Measurements from ENCODE around the gene LRP6. TPM values are rescaled to one million over a fixed set of nuclear protein-coding genes. Genes with fewer than 3 reads are reported as not detected.

LRP6 gene
- total and polyA plus RNA-seq, 7 donors = 2.9 to 31.5 (median 16.6) TPM

DNA sequence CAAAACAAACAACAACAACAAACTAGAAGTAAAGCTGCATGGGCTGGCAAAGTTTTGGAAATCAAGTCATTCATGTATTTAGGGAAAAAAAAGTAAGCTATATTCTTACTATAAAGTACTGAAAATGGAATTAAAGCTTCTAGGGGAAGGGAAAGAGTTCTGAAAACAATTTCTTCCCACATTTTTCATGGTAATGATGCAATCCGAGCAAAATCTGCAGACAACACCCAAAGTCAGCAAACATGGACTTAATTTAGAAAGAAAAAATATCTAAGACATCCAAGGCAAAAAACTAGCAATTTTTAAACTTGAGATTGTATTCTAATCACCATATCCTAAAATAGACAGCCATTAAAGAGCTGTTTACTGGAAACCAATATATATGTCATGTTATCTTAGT, 86.3 kb downstream of the LRP6 start:
- TF ChIP-seq, protein P1, sequence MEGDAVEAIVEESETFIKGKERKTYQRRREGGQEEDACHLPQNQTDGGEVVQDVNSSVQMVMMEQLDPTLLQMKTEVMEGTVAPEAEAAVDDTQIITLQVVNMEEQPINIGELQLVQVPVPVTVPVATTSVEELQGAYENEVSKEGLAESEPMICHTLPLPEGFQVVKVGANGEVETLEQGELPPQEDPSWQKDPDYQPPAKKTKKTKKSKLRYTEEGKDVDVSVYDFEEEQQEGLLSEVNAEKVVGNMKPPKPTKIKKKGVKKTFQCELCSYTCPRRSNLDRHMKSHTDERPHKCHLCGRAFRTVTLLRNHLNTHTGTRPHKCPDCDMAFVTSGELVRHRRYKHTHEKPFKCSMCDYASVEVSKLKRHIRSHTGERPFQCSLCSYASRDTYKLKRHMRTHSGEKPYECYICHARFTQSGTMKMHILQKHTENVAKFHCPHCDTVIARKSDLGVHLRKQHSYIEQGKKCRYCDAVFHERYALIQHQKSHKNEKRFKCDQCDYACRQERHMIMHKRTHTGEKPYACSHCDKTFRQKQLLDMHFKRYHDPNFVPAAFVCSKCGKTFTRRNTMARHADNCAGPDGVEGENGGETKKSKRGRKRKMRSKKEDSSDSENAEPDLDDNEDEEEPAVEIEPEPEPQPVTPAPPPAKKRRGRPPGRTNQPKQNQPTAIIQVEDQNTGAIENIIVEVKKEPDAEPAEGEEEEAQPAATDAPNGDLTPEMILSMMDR (IDR thresholded peaks at IDR 0.05) = no peak
- intact Hi-C loops (cut with DNase I) = no loop called here
- H3K4me1 ChIP-seq = peaks cover 10% of the 10 kb centered on the region
- no peak overlapping the region for H3K4me3 ChIP-seq
- peaks cover 0 to 26% of the 10 kb centered on the region in 2 donors for H3K36me3 ChIP-seq (ENCODE audit: insufficient read depth in 1 of 2, low read depth in 1 of 2)
- no peak overlapping the region for H3K27ac ChIP-seq
- no peaks in the 10 kb centered on the region for H3K9me3 ChIP-seq
- H3K27me3 ChIP-seq (ENCODE audit: insufficient read depth in 3 of 3, low read length in 2 of 3) = no peaks in the 10 kb centered on the region
- WGBS, 3 donors = 80 to 88% (median 86%) methylated on average over 1 of the region's 1 CpG
- no peak for ATAC-seq
- DNase-seq = no peak

- Histone ChIP-seq H3K4me3 (no peak overlapping the region), H3K4me1 (peaks cover 10% of the 10 kb centered on the region), H3K36me3 (ENCODE audit: insufficient read depth in 1 of 2, low read depth in 1 of 2) (peaks cover 0 to 26% of the 10 kb centered on the region in 2 donors), H3K27me3 (ENCODE audit: insufficient read depth in 3 of 3, low read length in 2 of 3) (no peaks in the 10 kb centered on the region), H3K27ac (no peak overlapping the region), H3K9me3 (no peaks in the 10 kb centered on the region)
- intact Hi-C loops (cut with DNase I) = no loop called here
- 1 to 46% (median 41%) methylated on average over 1 of the region's 1 CpG for WGBS, 3 donors
- ATAC-seq (no peak), DNase-seq (no peak)
- TF ChIP-seq, protein P1 (IDR thresholded peaks at IDR 0.05) = no peak
Observed at GRCh38 chr12:12180136-12180535, 86.7 kb downstream of the LRP6 start.

DNA sequence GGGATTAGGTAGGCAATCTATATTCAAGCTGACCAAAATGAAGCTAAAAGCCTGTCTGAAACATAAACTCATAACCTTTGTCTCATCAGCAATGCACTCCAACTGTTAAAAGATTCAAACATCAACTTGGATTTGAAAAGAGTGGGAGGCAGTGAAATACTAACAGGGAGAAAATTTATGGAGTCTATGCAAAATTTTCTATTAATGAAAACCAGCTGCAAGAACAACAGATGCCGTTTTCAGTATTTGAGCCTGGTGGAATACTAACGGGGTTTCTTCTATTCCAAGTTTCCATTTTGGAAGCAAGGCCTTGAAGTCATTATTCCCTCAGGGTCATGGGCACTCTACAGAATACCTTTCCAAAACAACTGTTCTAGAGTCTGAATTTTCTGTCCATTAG, 88.3 kb downstream of the LRP6 start:
- Histone ChIP-seq H3K27ac (no peak overlapping the region), H3K4me3 (no peak overlapping the region), H3K36me3 (ENCODE audit: insufficient read depth in 1 of 2, low read depth in 1 of 2) (peaks cover 0 to 24% of the 10 kb centered on the region in 2 donors), H3K4me1 (peaks cover 10% of the 10 kb centered on the region), H3K9me3 (no peaks in the 10 kb centered on the region), H3K27me3 (ENCODE audit: insufficient read depth in 3 of 3, low read length in 2 of 3) (no peaks in the 10 kb centered on the region)
- no peak for DNase-seq
- 39 to 44% (median 40%) methylated on average over 2 of the region's 2 CpGs for WGBS, 3 donors
- intact Hi-C loops (cut with DNase I) = no loop called here
- TF ChIP-seq, protein P1 (IDR thresholded peaks at IDR 0.05) = no peak
- no peak for ATAC-seq

- H3K27ac ChIP-seq = no peak overlapping the region
- TF ChIP-seq, protein P1 (IDR thresholded peaks at IDR 0.05) = no peak
- no peaks in the 10 kb centered on the region for H3K27me3 ChIP-seq (ENCODE audit: insufficient read depth in 3 of 3, low read length in 2 of 3)
- peaks cover 0 to 19% of the 10 kb centered on the region in 2 donors for H3K36me3 ChIP-seq (ENCODE audit: insufficient read depth in 1 of 2, low read depth in 1 of 2)
- intact Hi-C loops (cut with DNase I) = no loop called here
- peaks cover 14% of the 10 kb centered on the region for H3K4me1 ChIP-seq
- no peak overlapping the region for H3K4me3 ChIP-seq
- WGBS, 3 donors = 95 to 98% (median 97%) methylated on average over 3 of the region's 3 CpGs
- ATAC-seq = no peak
- H3K9me3 ChIP-seq = no peaks in the 10 kb centered on the region
- no peak for DNase-seq
Observed at GRCh38 chr12:12176402-12176801, 90.4 kb downstream of the LRP6 start.

GRCh38 chr12:12171991-12172511, 94.8 kb downstream of the LRP6 start:
- TF ChIP-seq, protein P1 (IDR thresholded peaks at IDR 0.05) = no peak
- intact Hi-C loops (cut with DNase I) = no loop called here
- Histone ChIP-seq H3K27ac (no peak overlapping the region), H3K4me3 (no peak overlapping the region), H3K36me3 (ENCODE audit: insufficient read depth in 1 of 2, low read depth in 1 of 2) (no peaks in the 10 kb centered on the region), H3K9me3 (no peaks in the 10 kb centered on the region), H3K27me3 (ENCODE audit: insufficient read depth in 3 of 3, low read length in 2 of 3) (no peaks in the 10 kb centered on the region), H3K4me1 (peaks cover 20% of the 10 kb centered on the region)
- WGBS, 3 donors = 58 to 87% (median 68%) methylated on average over 1 of the region's 1 CpG
- DNase-seq (no peak), ATAC-seq (peak in 1 of 4 donors; percentile 42)

All from psoas muscle (tissue), 8 donors.